ENCODE measurements around the gene DYNLT1. TPM values are rescaled to one million over a fixed set of nuclear protein-coding genes. Genes with fewer than 3 reads are reported as not detected.
"Not testable (repeated sequence)": the region's sequence is repeated elsewhere in the genome, so short reads cannot be mapped to it uniquely, and the experiment has no call there.

The DYNLT1 gene
- polyA plus RNA-seq, 1 donor, result 128 TPM

DNA sequence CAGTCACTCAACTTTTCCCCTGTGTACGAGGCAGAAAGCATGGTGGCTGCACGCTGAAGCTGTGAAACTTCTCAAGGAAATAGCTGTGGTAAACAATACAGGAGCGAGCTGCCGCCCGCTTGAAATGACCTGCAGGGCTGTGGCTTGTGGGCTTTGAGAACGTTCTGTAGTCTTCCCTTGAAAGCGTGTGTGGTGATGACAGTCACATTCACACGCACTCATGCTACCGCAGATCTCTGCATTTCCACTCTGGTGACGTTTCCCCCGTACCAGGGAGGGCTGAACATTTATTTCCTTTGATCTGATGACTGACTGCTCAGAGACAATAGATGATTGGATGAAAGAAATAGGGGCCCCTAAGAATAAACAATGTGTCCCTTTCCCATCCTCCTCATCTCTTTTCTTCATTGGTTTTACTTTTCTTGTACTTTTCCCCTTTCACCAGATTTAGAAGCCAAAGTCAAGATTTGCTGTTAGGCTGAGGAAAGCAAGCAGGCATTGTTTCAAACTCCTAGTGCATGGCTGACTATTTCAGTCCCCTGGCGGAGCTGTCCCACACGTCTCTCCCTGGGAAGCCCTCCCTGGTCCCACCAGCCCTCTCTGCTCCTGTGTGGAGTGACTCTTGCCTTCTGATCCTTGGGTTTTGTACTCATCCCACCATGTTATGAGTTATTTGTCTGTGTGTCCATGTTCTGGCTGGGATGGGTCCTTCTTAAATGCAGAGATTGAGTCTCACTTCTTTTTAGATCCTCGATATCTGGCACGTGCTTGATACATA is 9.2 kb upstream of the DYNLT1 start:
- Histone ChIP-seq H3K4me1 (ENCODE audit: control insufficient read depth, insufficient read depth, low read length) (peaks cover 6% of the 10 kb centered on the region), H3K27ac (ENCODE audit: low read length) (no peak overlapping the region), H3K9me3 (ENCODE audit: control insufficient read depth, low read depth, low read length) (no peaks in the 10 kb centered on the region), H3K36me3 (ENCODE audit: control insufficient read depth, insufficient read depth, low read length) (no peaks in the 10 kb centered on the region), H3K4me3 (ENCODE audit: low read length) (no peak overlapping the region), H3K27me3 (ENCODE audit: control insufficient read depth, insufficient read depth, low read length) (no peaks in the 10 kb centered on the region)
- 73% methylated on average over 5 of the region's 15 CpGs for WGBS (ENCODE audit: insufficient coverage, low lambda C conversion rate)
- DNase-seq, result peak in 1 of 2 donors; percentile 47

DNA sequence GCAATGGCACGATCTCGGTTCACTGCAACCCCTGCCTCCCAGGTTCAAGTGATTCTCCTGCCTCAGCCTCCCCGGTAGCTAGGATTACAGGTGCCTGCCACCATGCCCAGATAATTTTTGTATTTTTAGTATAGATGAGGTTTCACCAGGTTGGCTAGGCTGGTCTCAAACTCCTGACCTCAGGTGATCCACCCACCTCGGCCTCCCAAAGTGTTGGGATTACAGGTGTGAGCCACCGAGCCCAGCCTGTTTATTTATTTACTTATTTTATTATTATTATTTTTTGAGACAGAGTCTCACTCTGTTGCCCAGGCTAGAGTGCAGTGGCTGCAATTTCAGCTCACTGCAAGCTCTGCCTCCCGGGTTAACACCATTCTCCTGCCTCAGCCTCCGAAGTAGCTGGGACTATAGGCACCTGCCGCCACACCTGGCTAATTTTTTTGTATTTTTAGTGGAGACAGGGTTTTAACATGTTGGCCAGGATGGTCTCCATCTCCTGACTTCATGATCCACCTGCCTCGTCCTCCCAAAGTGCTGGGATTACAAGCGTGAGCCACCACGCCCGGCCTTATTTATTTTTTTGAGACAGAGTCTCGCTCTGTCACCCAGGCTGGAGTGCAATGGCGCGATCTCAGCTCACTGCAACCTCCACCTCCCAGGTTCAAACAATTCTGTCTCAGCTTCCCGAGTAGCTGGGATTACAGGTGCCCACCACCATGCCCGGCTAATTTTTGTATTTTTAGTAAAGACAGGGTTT is 7.6 kb upstream of the DYNLT1 start:
- H3K4me1 ChIP-seq (ENCODE audit: control insufficient read depth, insufficient read depth, low read length); H3K36me3 ChIP-seq (ENCODE audit: control insufficient read depth, insufficient read depth, low read length); DNase-seq; H3K4me3 ChIP-seq (ENCODE audit: low read length); H3K27me3 ChIP-seq (ENCODE audit: control insufficient read depth, insufficient read depth, low read length); H3K27ac ChIP-seq (ENCODE audit: low read length); H3K9me3 ChIP-seq (ENCODE audit: control insufficient read depth, low read depth, low read length): not testable (repeated sequence)
- WGBS (ENCODE audit: insufficient coverage, low lambda C conversion rate), result no CpG with 5 or more reads among the region's 17 CpGs

DNA sequence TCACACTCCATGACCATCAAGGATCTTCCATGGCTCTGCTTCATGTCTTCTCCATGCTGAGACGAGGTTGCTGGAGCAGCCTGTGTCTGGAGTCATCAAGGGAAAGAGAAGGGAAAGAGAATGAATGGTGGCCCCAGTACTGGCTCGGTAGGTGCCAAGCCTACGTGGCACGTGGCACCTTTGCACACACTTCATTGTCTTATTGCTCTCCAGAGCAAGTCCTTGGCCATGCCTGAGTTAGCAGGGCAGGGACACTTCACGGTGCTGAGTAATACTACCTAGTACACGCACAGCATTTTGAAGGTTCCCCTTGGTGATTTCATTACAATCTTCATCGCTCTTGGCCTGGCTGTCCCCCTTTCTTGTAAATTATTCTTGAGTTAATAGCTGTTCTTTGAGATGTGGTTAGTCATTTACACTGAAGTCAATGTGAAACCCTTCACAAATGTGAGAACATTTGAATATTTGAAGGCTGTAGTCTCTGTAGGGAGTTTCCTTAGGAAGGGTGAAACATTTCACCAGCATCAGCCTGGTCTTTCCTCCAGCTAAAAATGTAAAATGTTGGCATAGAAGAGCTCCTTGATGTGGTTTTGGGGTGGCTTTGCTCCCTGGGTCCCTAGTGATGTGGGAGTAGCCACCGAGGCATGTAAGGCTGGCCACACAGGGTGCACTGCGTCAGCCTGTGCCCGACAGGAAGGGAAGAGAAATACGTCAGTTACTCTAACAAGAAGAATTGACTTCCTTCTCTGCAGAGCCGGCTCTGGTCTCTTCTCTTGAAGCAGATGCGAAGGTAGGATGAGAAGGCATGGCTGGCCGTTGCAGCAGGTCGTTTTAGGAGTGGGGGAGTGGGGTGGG is 5.0 kb upstream of the DYNLT1 start, which contains the start of gene SYTL3:
SYTL3 (plus strand) TSS at position 766 of the 855 bp plus-strand sequence. CDS start 13,215 bp downstream, outside the sequence.
- Histone ChIP-seq H3K27ac (ENCODE audit: low read length) (no peak within 1 kb of the TSS), H3K27me3 (ENCODE audit: control insufficient read depth, insufficient read depth, low read length) (no peaks in the 10 kb centered on the region), H3K9me3 (ENCODE audit: control insufficient read depth, low read depth, low read length) (no peaks in the 10 kb centered on the region), H3K36me3 (ENCODE audit: control insufficient read depth, insufficient read depth, low read length) (no peaks in the 10 kb centered on the region), H3K4me1 (ENCODE audit: control insufficient read depth, insufficient read depth, low read length) (peaks cover 12% of the 10 kb centered on the region), H3K4me3 (ENCODE audit: low read length) (no peak within 1 kb of the TSS)
- DNase-seq, result peak in 1 of 2 donors; percentile 18
- WGBS (ENCODE audit: insufficient coverage, low lambda C conversion rate), result 74% methylated on average over 5 of the region's 15 CpGs

DNA sequence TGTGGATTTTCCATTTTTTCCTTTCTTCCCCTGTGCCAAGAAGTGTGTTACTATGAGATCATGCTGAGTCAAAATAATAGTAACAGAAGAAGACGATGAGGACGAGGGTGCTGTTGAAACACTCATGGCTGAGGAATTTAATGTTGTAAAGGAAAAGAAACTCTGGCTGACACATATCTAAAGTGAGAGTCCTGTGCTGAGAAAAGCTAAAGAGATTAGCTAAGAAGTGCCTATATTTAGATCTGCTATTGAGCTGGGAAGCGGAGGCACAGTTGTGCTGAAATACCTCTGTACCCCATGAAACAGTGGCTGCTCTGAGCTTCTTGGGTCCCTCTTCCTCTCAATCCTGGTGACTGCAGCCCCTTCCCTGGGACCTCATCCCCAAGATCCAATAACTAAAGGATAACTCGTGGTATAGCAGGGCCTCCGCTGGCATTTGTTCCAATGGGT is 4.2 kb upstream of the DYNLT1 start:
- peaks cover 12% of the 10 kb centered on the region for H3K4me1 ChIP-seq (ENCODE audit: control insufficient read depth, insufficient read depth, low read length)
- H3K4me3 ChIP-seq (ENCODE audit: low read length), result no peak overlapping the region
- no peak for DNase-seq
- no peaks in the 10 kb centered on the region for H3K27me3 ChIP-seq (ENCODE audit: control insufficient read depth, insufficient read depth, low read length)
- no peaks in the 10 kb centered on the region for H3K36me3 ChIP-seq (ENCODE audit: control insufficient read depth, insufficient read depth, low read length)
- no peak overlapping the region for H3K27ac ChIP-seq (ENCODE audit: low read length)
- WGBS (ENCODE audit: insufficient coverage, low lambda C conversion rate), result 86% methylated on average over 3 of the region's 5 CpGs
- no peaks in the 10 kb centered on the region for H3K9me3 ChIP-seq (ENCODE audit: control insufficient read depth, low read depth, low read length)

DNA sequence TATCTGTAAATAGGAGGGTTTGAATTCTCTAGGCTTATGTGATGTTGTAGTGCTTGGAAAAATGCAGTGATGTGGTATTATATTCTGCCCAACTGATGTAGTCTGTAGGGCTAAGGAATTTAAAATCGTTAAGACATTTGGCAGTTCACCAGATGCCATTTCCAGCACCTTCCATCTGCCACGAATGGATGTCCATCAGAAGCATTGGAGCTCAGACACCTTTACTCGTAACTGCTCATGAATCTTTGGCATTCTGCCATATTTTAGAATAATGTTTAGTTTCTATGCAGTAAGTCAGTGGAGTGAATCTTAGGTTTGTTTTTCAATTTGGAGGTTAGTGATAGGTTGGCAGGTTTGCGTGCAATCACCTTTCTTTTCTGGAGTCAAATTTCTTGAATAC is 3.0 kb upstream of the DYNLT1 start:
- Histone ChIP-seq H3K9me3 (ENCODE audit: control insufficient read depth, low read depth, low read length) (no peaks in the 10 kb centered on the region), H3K4me3 (ENCODE audit: low read length) (no peak overlapping the region), H3K36me3 (ENCODE audit: control insufficient read depth, insufficient read depth, low read length) (no peaks in the 10 kb centered on the region), H3K4me1 (ENCODE audit: control insufficient read depth, insufficient read depth, low read length) (peaks cover 19% of the 10 kb centered on the region), H3K27ac (ENCODE audit: low read length) (no peak overlapping the region), H3K27me3 (ENCODE audit: control insufficient read depth, insufficient read depth, low read length) (no peaks in the 10 kb centered on the region)
- no peak for DNase-seq
- 100% methylated on average over 1 of the region's 4 CpGs for WGBS (ENCODE audit: insufficient coverage, low lambda C conversion rate)

DNA sequence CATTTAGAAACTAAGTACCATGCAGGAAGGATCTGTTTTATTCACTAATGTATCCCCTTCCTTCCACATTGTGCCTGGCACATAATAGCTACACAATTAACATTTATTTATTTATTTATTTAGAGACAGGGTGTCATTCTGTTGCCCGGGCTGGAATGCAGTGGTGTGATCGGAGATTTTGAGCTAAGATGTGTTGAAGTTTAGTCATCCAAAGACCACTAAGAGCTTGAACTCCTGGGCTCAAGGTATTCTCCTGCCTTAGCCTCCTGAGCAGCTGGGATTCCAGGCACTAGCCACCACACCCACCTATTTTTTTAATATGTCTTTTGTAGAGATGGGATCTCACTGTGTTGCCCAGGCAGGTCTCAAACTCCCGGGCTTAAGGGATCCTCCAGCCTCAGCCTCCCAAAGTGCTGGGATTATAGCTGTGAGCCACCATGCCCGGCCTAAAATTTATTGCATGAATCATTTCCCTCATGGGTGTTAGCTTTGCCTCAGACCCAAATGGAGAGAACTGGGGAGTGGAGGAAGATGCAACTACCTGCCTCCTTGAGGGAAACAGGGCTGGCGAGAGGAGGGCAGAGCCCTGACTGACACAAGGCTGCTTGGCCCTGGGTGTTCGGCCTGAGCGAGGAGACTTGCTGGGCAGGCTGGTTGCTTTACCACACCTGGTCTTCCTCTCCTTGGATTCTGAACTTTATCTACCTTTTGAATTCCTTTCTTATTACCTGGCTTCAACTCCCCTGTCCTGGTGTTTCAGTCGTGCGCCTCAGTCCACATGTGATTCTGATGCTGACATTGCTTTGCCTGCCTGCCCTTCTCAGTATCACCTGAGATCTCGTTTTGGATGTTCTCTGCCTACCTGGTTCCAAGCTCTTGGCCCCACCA is 1.7 kb upstream of the DYNLT1 start:
- H3K36me3 ChIP-seq (ENCODE audit: control insufficient read depth, insufficient read depth, low read length), result no peaks in the 10 kb centered on the region
- H3K27me3 ChIP-seq (ENCODE audit: control insufficient read depth, insufficient read depth, low read length), result no peaks in the 10 kb centered on the region
- WGBS (ENCODE audit: insufficient coverage, low lambda C conversion rate), result 8% methylated on average over 2 of the region's 10 CpGs
- H3K4me3 ChIP-seq (ENCODE audit: low read length), result no peak overlapping the region
- DNase-seq, result peak; percentile 74 to 78
- peak overlapping the region; percentile 74 for H3K27ac ChIP-seq (ENCODE audit: low read length)
- no peaks in the 10 kb centered on the region for H3K9me3 ChIP-seq (ENCODE audit: control insufficient read depth, low read depth, low read length)
- H3K4me1 ChIP-seq (ENCODE audit: control insufficient read depth, insufficient read depth, low read length), result peaks cover 24% of the 10 kb centered on the region

DNA sequence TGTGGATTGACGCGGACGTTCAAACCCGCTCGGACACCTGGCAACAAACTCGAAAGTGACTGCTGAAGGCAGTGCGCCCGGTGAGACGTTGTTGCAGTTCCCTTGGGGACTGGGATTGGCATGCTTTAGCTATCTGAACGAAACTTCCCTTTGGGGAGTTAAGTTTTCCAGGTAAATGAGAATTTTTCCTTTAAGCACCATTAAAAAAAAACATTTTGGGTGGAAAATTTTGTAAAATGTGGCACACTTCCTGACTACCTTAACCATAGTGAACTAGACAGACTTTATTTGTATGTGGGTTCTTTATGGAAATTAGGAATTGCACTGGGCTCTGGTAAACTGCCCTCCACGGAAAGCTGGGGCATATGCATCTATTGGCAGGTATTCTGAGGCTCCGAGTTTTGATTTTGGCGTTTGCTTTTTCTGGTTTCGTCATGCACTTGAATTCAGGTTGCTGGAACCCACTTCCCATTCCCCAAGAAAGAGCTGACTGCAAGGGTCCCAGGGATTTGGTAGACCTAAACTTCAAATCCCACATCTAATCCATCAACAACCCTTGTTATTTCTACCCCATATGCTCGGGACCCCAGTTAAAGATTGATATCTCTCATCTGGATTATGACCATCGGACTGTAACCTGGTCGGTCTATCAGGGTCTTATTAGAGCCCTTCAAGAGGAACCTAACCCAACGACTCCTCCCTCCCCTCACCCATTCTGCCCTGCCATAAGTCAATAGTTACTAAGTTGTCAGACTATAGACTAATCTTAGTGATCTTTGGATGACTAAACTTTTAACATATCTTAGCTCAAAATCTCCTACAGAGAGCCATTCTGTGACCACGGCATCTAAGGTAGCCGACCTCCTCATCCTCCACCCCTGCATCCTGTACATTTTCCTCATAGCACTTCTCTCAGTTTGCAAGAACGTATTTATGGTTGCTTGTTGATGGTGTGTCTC is 800 bp upstream of the DYNLT1 start:
- H3K4me3 ChIP-seq (ENCODE audit: low read length), result peak overlapping the region; percentile 96
- no peaks in the 10 kb centered on the region for H3K9me3 ChIP-seq (ENCODE audit: control insufficient read depth, low read depth, low read length)
- 33% methylated on average over 3 of the region's 21 CpGs for WGBS (ENCODE audit: insufficient coverage, low lambda C conversion rate)
- peak overlapping the region; percentile 96 for H3K27ac ChIP-seq (ENCODE audit: low read length)
- no peaks in the 10 kb centered on the region for H3K36me3 ChIP-seq (ENCODE audit: control insufficient read depth, insufficient read depth, low read length)
- H3K27me3 ChIP-seq (ENCODE audit: control insufficient read depth, insufficient read depth, low read length), result no peaks in the 10 kb centered on the region
- peaks cover 24% of the 10 kb centered on the region for H3K4me1 ChIP-seq (ENCODE audit: control insufficient read depth, insufficient read depth, low read length)
- DNase-seq, result no peak

DNA sequence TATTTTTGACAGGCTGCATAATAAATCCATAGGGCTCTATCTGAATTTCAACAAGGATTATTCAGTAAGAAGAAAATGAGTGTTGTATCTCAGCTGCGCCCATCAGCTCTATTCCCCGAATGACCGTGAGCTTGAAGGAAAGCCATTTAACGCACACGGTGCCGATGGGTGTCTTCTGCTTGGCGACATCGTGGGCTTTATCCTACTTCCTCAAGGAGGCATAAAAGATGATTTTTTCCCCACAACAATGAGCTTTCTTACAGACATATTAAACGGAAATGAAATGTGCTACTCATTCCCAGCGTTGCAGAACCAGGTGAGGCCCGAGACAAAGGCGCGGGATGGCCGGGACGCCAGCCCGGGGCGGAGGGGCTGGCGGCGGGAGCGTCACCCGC is 710 bp downstream of the DYNLT1 start:
- H3K9me3 ChIP-seq (ENCODE audit: control insufficient read depth, low read depth, low read length), result no peaks in the 10 kb centered on the region
- H3K36me3 ChIP-seq (ENCODE audit: control insufficient read depth, insufficient read depth, low read length), result peaks cover 4% of the 10 kb centered on the region
- H3K4me3 ChIP-seq (ENCODE audit: low read length), result peak overlapping the region; percentile 96
- H3K4me1 ChIP-seq (ENCODE audit: control insufficient read depth, insufficient read depth, low read length), result peaks cover 24% of the 10 kb centered on the region
- DNase-seq, result no peak
- H3K27me3 ChIP-seq (ENCODE audit: control insufficient read depth, insufficient read depth, low read length), result no peaks in the 10 kb centered on the region
- WGBS (ENCODE audit: insufficient coverage, low lambda C conversion rate), result no CpG with 5 or more reads among the region's 21 CpGs
- peak overlapping the region; percentile 96 for H3K27ac ChIP-seq (ENCODE audit: low read length)

Measured in large intestine (tissue), 3 donors.